K562 (cell line): Measurements from ENCODE around the gene TERC. TPM values are rescaled to one million over a fixed set of nuclear protein-coding genes. Genes with fewer than 3 reads are reported as not detected.

Source experiments
- CREB1 ChIP-seq, 2 experiments: sonication (generic) in 1 of 2; formaldehyde crosslinking in 1 of 2; IDR thresholded peaks; 2 replicates each; pipeline versions ENCODE4 v1.6.1 to v1.8.0; 2012 to 2022; ENCODE audit warnings: inconsistent platforms in 1 of 2, mild to moderate bottlenecking in 1 of 2, missing genetic modification reagents in 1 of 2, moderate library complexity in 1 of 2
- DNMT1 ChIP-seq: fragments of 450-650 bp; IDR thresholded peaks from 2 replicates; pipeline ENCODE4 v1.6.1; 2016; ENCODE audit warnings: antibody characterized with exemption, mild to moderate bottlenecking
- ELF1 ChIP-seq: fragments of 200-800 bp; sonication (Bioruptor generic); IDR thresholded peaks from 2 replicates; pipeline ENCODE4 v1.6.1; 2016; ENCODE audit warnings: missing genetic modification characterization, missing compliant biosample characterization
- POLR3A ChIP-seq: IDR thresholded peaks from 2 replicates; pipeline ENCODE4 v1.6.1; 2011; ENCODE audit warnings: borderline replicate concordance, mild to moderate bottlenecking, moderate library complexity; ENCODE audit not compliant: insufficient read length, insufficient read depth; ENCODE audit errors: extremely low read depth
- polyA plus RNA-seq, 8 experiments: library from polyadenylated mRNA; depleted of rRNA in 4 of 8; stranded (reverse) in 5 of 8; unstranded in 3 of 8; fragments of >200 nt; fragmentation: Nextera tagmentation in 2 of 8; fragmentation: Illumina TruSeq in 1 of 8; extraction: Ambion mirVana in 2 of 8; extraction: Trizol in 1 of 8; gene quantifications; 2 replicates each; pipeline versions ENCODE4 v1.2.1 to v1.2.3, GENCODE V29; 2011 to 2014; ENCODE audit warnings: inconsistent platforms in 1 of 8, missing spikeins in 1 of 8
- total RNA-seq, 7 experiments: library from RNA; depleted of rRNA in 6 of 7; stranded (reverse); fragments of >200 nt in 6 of 7; fragmentation: Illumina TruSeq in 2 of 7; extraction: Trizol in 2 of 7; gene quantifications; 2 replicates each; pipeline versions ENCODE4 v1.2.1 to v1.2.3, GENCODE V29; 2011 to 2021; ENCODE audit warnings: low replicate concordance in 1 of 7
- TF ChIP-seq, protein P1 (sequence below): fragments of 450-650 bp; conservative IDR thresholded peaks from 2 replicates; pipeline ENCODE4 v1.6.1; 2016; ENCODE audit warnings: missing genetic modification characterization, low read depth, mild to moderate bottlenecking, missing compliant biosample characterization, moderate library complexity
- TF ChIP-seq, protein P2 (sequence below): fragments of 250-450 bp; sonication (Bioruptor Pico); IDR thresholded peaks from 2 replicates; pipeline ENCODE4 v1.8.0; 2022; ENCODE audit warnings: moderate library complexity, mild to moderate bottlenecking, inconsistent platforms

TERC gene
- total and polyA plus RNA-seq, 9 of the 15 experiments (the other 6 are each of a cell fraction or from before 2014, with no cell fraction given) = 0.77 to 234 (median 27.9) TPM; not detected in 3

GRCh38 chr3:169772305-169772896 lies 7.5 kb upstream of the TERC start (continued):
- TF ChIP-seq, protein P1, sequence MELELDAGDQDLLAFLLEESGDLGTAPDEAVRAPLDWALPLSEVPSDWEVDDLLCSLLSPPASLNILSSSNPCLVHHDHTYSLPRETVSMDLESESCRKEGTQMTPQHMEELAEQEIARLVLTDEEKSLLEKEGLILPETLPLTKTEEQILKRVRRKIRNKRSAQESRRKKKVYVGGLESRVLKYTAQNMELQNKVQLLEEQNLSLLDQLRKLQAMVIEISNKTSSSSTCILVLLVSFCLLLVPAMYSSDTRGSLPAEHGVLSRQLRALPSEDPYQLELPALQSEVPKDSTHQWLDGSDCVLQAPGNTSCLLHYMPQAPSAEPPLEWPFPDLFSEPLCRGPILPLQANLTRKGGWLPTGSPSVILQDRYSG (tag) = 0 out of 2 replicates have a peak, but pooled peaks have one; percentile 27
- TF ChIP-seq ELF1 (tag) = peak; percentile 34
- peak; percentile 2; the same call in 1 of the 2 replicates for TF ChIP-seq CREB1 (IDR thresholded peaks at IDR 0.05)
- no peak for TF ChIP-seq CREB1 (CRISPR knock-in tag; IDR thresholded peaks at IDR 0.05)
- TF ChIP-seq POLR3A = peak; percentile 38
- TF ChIP-seq, protein P2, sequence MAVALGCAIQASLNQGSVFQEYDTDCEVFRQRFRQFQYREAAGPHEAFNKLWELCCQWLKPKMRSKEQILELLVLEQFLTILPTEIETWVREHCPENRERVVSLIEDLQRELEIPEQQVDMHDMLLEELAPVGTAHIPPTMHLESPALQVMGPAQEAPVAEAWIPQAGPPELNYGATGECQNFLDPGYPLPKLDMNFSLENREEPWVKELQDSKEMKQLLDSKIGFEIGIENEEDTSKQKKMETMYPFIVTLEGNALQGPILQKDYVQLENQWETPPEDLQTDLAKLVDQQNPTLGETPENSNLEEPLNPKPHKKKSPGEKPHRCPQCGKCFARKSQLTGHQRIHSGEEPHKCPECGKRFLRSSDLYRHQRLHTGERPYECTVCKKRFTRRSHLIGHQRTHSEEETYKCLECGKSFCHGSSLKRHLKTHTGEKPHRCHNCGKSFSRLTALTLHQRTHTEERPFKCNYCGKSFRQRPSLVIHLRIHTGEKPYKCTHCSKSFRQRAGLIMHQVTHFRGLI (CRISPR knock-in tag) = 0 out of 2 replicates have a peak, but pooled peaks have one; percentile 15
- 0 out of 2 replicates have a peak, but pooled peaks have one; percentile 70 for TF ChIP-seq DNMT1
